ENCODE results near the gene SNTG2.
"Not testable (repeated sequence)": the region's sequence is repeated elsewhere in the genome, so short reads cannot be mapped to it uniquely, and the experiment has no call there.

The SNTG2 gene

DNA sequence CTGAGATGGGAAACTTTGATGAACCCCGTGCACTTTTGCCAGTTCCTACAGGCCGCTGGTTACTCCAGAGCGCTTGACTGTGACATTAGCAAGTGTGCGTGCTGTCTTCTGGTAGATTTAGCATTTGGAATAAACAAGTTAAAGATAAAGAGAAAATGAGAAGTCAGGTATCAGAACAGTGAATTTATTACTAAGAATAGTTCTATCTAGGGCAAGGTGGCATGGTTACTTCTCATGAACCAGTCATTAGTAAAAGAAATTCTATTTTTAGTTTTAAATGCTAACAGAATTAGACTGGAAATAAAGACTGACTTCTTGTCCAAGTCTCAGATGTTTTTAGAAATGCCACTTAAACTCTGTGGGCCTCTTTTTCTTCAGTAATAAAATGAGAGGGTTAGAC lies 258.6 kb downstream of the SNTG2 start:
- no peak for DNase-seq

DNA sequence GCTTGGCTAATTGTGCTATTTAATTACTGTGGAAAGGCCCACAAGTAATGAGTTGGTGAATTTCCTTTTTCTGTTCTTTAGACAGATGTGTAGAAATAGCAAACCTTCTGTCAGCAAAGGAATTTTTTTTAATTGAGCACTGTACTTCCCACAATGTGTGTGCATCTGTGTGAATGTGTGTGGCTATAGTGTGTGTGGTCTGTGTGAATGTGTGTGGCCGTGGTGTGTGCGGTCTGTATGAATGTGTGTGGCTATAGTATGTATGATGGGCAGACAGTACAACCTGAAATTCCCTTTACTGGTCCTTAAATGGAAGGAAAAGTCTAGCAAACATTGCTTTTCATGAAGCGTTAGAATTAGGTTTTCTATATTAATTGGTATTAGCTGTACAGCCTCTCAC lies 259.1 kb downstream of the SNTG2 start:
- no peak for DNase-seq

DNA sequence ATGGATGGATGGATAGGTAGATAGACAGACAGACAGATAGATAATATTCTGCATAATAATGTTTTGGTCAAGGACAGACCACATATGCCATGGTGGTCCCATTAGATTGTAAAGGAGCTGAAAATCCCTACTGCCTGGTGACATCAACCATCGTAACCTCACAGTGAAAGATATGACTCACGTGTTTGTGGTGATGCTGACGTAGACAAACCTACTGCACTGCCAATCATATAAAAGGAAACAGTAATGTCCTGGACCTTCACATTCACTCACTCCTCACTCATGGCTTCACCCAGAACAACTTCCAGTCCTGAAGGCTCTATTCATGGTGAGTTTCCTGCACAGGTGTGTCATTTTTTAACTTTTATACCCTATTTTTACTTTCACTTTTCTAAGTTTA lies 259.7 kb downstream of the SNTG2 start:
- no peak for DNase-seq

DNA sequence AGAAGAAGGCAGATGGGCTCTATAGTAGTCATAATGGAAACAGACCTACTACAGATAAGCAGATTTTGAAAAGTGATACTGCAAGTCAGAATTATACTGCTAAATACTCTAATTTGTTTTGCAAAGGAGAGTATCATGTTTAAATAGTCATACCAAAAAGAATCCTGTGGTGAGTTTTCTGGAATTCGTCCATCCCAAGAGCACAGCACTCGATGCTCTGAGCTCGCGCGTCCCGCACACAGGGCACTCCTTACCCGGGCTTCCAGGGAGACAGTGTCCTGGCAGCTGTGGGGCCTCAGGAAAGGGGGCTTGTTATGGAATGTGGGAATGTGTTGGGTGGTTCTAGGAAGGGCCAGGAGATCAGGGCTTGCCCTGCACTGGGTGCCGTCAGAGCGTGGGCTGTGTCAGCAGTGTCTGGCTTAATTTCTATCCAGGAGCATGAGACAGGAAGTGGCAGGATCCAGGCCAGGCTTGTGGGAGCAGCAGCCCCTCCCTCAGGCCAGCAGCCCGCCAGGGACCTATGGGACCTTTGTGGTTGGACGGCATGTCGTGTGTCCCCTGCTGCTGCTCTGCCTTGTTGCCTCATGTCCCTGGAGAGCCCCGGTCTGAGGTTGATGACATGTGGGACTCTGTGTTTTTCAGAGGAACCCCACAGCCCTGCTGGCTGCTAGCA lies 269.4 kb downstream of the SNTG2 start:
- DNase-seq = no peak

DNA sequence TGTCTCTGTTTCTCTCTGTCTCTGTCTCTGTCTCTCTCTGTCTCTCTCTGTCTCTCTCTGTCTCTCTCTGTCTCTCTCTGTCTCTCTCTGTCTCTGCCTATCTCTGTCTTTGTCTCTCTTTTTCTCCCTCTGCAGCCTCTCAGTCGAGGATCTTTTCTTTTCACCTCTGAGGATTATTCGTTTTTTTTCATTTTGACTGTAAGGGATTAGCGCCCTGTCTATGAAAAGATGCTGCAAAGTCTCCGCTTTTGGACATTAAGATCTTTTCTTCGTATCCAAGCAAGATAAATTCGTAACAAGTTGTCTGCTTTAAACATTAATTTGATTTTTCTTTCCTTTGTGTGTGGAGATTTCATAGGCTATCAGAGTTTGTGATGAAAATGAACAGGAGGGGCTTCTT lies 271.4 kb downstream of the SNTG2 start:
- no peak for DNase-seq

DNA sequence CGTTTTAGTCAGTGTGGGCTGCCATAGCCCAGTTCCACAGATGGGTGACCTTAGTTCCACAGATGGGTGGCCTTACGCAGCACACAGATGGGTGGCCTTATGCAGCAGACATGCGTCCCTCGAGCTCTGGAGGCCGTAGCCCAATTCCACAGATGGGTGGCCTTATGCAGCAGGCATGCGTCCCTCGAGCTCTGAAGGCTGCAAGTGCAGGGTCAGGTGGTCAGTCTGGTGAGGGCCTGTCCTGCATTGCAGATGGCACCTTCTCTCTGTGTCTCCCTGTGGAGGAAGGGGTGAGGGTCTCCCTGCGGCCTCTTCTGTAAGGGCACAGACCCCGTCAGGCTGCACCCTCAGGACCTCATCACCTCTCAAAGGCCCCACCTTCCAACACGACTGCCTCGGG lies 273.1 kb downstream of the SNTG2 start:
- no peak for DNase-seq

DNA sequence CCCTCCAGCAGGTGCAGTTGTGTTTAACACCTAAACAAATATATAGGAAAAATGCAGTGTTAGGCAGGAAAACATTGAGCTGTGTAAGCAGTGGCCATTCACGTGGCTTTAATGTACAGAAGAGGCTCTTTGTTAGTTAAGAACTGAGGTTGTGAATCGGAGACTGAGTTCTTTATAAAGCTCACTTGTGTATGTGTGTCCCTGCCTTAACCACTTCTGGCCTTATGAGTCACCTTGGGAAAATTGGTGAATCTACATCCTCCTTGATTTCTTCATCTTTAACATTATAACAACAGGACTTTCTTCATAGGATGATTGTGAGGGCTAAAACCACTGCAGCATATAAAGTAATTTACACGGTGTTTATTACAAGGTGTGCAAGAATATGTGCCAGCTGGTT lies 274.3 kb downstream of the SNTG2 start:
- peak; percentile 22 for DNase-seq

DNA sequence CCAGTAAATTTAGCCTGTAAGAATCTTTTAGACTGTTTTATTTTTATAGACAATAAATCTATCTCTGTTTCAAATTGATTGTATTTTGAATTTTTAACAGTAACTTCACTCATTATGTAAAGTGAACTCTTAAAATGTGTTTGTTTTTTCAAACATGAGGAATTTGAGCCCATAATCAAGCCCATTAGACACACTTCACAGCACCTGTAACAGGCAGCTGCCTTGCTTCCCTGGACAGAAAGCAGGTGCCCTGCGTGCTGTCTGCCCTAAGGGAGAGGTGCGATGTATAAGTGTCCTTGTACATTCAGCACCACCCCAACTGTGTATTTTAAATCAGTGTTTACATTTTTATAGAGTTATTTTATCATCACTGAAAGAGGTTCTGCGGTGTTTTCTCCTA lies 276.1 kb downstream of the SNTG2 start:
- peak; percentile 95 for DNase-seq

DNA sequence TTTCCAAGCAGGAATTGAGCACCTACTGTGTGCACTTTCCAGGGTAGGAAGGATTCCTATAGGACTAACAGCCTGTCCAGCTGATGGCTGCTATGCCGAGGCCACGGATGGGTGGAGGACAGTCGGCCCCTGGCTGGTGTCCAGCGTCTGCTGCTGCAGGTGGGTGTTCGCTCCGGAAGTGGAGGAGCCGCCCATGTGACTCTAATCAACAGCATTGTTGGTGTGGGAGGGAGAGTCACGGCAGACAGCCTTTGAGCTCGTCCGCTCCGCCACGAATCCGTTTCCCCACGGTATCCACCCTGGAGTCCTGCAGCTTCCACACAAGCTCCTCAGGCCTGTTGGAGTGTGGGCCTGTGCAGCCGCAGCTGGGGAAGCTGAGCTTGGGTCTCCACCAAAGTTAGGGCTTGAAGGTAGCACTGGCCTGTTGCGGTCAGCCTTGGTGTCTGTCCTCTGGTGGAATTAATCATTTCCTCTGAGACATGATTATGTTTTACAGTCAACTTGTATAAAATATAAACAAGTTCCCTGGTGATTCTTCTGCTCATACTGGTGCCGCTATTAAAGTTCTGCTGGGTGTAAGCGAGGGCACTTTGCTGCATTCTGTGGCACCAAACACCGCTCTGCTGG lies 276.7 kb downstream of the SNTG2 start:
- DNase-seq = peak; percentile 76

DNA sequence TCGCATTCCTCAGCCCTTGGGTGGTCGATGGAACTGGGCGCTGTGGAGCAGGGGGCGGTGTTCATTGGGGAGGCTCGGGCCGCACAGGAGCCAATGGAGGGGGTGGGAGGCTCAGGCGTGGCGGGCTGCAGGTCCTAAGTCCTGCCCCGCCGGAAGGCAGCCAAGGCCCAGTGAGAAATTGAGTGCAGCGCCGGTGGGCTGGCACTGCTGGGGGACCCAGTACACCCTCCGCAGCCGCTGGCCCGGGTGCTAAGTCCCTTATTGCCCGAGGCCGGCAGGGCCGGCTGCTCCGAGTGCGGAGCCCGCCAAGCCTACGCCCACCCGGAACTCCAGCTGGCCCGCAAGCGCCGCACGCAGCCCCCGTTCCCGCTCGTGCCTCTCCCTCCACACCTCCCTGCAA lies 278.9 kb downstream of the SNTG2 start:
- DNase-seq = not testable (repeated sequence)

DNA sequence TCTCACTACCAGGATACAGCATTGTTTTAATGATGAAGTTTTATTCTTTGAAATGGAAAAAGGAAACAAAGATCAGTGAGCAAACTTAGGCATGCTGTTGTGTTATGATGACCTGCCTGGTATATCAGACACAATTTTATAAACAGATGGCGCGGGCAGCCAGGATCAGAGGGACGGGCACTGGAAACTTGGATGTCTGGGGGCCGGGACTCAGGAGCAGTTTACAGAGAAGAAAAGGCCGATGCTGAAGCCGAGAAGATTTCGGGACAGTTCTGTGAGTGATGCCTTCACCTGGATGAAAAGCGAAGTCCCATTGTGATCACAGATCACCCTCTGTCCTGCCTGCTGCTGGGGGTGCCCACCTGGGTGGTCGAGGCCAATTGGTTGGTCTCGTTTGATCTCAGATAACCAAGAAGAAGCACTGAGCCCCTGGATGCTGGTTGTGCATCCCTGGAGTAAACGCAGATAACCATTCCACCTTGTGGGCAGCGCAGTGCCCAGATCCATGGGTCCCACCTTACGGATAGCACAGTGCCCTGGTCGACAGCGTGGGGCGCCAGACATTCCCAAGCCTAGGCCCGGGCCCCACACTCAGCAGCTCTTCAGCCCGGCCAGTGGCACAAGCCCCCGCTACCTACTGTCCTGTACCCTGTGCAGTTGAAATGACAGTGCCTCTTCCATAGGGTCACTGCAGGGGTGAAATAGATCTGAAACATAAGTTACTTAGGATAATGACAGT lies 279.7 kb downstream of the SNTG2 start:
- no peak for DNase-seq

DNA sequence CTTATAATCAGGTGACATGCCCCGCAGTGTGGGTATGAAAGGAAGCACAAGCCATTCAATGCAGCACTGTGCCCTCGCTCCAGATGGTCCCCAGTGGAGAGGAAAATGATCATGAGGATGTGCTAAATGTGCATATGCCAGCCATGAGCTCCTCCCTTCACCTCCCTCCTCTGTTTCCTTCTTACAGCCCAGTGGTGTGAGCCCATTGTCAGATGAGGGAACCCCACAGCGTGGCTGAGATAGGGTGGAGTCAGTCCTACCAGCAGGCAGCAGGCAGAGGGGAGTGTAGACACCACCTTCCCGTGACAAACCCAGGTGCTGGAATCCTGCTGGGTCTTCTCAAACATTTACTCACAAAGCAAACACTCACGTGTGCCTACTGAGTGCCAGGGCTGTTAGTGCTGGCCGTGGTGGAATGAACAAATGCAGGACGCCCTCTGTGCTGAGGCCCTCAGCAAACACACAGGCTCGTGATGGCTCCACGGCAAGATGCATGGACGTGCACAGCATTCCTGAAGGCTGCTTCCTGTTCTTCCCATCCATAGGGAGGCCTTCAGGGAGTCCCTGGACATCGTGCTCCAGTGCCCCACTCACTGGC lies 280.9 kb downstream of the SNTG2 start:
- DNase-seq = peak; percentile 85

DNA sequence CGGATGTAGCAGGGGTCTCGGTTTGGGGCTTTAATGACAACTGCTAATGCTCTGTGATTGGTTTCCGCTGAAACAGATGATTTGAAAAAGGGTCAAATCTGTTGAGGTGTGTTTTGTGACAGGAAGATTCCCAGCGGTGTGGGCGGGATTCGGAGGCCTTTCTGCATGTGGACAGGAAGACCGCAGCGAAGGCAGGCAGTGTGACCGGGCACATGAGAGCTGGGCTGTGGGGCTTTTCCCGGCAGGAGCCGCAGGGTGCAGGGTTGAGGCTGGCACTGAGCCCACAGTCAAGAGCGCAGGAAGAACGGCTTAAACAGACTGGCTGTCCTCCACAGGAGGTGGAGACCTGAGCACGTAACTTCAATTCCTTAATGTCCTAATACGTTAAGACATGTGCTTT lies 282.6 kb downstream of the SNTG2 start:
- peak; percentile 39 for DNase-seq

DNA sequence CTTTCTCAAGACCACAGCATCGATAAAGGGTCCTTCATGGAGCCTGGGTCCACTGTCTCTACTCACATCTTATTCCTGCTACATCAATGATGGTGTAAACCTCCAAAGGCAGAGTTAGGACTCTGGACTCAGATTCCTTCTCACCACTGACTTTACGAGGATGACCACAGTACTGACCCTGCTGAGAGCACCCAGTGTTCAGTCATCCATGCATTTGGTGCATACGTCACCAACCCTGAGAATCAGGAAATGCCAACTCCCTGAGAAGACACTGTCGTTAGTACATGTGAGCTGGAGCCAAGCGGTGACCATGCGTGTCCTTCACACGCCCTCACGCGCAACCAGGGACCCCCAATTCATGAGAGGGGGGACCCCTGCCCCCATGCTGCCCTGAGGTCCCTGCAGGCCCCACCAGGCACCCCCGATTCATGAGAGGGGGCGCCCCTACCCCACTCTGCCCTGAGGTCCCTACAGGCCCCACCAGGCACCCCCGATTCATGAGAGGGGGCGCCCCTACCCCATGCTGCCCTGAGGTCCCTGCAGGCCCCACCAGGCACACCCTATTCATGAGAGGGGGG lies 284.2 kb downstream of the SNTG2 start:
- no peak for DNase-seq

DNA sequence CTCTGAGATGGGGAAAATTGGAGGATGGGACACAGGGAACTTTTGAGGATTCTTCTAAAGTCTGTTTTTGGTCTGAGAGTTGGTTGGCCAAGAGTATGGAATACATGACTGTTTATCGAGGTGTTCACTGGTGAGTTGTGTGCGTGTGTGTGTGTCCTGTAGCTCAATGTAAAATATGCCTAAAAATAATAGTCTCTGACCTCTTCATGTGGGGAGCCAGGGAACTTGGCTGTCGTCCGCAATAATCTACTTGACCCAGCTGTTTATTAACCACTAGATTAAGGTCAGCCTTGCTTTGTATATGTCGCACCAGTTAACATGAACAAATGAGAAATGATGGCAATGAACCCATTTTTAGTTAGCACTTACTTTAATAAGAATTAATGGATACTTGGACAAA lies 285.2 kb downstream of the SNTG2 start:
- DNase-seq = no peak

DNA sequence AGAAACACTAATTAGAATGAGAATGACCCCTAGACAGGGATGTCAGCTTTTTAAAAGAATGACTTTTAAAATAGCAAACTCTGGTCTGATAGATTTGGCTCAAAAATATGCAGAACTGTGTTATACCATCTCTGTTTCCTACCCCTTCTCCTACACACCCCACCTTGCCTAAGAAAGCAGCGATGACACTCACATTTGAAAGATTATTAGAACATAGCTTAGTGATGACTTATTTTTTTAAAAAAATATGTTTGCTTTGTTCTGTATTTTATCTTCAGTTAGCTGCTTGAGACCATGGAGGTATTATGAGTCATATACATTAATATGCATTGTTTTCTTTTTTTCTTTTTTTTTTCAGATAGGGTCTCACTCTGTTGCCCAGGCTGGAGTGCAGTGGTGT lies 286.0 kb downstream of the SNTG2 start:
- DNase-seq = no peak

DNA sequence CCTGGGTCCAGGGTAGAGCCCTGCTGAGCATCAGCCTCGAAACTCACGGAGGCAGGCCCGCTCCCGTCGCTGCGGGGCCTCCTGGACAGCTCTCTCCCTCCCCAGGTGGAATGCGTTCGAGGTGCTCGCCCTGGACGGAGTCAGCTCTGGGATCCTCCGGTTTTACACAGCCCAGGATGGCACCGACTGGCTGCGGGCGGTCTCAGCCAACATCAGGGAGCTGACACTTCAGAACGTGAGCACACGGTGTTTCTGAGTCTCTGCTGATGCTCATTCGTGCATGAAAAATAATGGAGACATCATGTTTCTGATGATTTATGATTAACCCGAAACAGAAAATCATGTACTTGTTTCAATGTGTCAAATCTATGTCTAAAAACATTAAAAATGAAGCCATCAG lies 287.1 kb downstream of the SNTG2 start:
- peak; percentile 12 for DNase-seq

DNA sequence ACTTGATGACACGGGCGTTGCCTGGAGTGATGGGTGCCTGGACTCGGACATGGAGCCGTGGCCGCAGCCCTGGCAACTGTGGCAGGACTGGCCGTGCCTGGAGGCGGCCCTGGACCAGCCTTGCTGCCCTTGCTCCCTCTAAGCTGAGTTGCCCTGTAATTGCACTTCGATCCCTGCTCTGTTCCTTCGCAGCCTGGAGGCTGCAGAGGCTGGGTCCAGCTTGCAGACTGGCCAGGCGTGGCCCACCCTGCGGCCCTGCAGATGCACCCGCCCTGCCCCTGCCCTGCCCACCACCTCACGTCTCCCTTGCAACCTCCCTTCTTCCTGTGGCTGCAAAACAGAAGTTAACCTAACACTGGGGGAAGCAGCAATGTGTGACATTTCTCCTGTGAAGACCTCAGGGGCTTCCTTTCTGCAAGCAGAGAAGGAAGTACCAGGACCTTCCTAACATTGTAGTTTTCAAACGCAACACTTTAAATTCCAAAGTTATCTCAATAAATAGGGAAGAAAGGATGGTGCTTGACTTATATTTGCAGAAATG lies 288.0 kb downstream of the SNTG2 start:
- DNase-seq = no peak

DNA sequence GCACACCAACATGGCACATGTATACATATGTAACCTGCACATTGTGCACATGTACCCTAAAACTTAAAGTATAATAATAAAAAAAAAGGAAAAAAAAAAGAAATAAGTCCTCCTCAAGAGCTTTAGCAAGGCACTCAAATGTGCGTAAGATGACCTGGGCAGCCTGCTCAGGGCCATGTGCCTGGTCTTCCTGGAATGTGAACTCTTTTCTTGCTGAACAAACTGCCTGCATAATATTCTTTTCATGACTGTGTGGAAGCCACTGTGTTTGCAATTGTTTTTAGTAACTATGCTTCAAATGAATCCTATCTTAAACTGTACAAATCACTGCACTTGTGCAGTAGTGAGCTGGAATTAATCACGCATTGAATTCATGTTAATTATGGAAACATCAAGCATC lies 294.5 kb downstream of the SNTG2 start:
- DNase-seq = no peak

DNA sequence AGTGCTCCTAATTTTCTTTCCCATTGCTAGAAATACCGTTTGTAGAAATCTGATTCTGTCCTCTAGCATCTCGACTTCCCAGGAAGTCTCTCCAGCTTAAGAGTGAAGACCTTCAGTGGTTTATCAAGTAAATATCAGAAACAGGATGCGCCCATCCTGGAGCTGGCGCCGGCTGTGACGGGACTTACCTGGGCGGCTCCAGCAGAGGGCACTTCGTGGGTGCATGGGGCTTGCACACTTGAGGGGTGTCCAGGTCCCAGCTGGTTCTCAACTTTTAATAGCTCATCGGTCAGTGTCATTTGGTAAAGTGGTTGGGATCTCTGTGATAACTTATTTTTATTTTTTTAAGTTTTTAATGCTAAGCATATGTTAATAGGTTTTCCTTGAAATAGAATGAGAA lies 295.6 kb downstream of the SNTG2 start:
- no peak for DNase-seq

DNA sequence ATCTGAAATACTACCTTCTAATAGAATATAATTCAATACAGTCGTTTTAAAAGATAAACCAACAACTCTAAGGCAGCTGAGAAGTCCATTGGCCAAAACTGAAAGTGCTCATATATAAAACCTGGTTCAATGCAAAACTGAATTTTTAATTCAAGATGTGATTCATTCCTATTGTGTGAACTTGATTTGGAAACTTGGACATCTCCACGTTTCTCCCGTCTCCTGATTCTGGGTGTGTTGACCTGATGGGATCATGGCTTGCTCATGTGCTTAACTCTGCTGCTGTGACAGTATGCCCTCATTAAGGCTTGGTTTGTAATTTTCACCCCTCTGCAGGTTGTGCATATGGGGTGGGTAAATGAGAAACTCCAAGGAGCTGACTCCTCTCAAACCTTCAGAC lies 296.3 kb downstream of the SNTG2 start:
- no peak for DNase-seq

DNA sequence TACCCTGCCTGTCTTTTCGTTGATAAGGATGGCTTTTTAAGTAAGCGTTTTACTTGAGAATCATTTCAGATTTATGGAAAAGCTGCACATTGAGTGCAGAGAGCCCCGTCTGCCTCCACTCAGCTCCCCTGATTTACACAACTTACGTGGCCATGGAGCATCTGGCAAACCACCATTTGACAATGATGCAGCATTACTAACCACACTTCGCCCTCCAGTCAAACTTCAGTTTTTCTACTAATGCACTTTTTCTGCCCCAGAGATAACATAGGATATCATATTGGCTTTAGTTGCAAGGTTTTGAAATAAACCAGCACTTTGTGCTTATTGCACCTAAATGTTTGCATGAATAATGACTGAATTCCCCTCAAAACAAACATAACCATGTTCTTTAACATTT lies 297.5 kb downstream of the SNTG2 start:
- DNase-seq = no peak
